H1 (cell line): ENCODE data around the gene ADAM22. TPM values are rescaled to one million over a fixed set of nuclear protein-coding genes. Genes with fewer than 3 reads are reported as not detected.
A peak's percentile ranks its signal among the peaks of the same experiment; 100 is the strongest.

ENCODE experiments used
- BACH1 ChIP-seq: IDR thresholded peaks from 2 replicates; pipeline ENCODE4 v1.6.1; 2012; ENCODE audit warnings: low read length, improper control_type of control experiment
- JUN ChIP-seq: IDR thresholded peaks from 2 replicates; pipeline ENCODE4 v1.6.1; 2011; ENCODE audit warnings: low read depth, mild to moderate bottlenecking, improper control_type of control experiment, low read length
- RFX5 ChIP-seq: IDR thresholded peaks from 2 replicates; pipeline ENCODE4 v1.6.1; 2011; ENCODE audit warnings: low read depth, low read length, improper control_type of control experiment, borderline replicate concordance
- TCF12 ChIP-seq: IDR thresholded peaks from 2 replicates; pipeline ENCODE4 v1.6.1; 2011; ENCODE audit warnings: low read depth, mild to moderate bottlenecking, low read length
- polyA plus RNA-seq, 7 experiments: library from polyadenylated mRNA; depleted of rRNA in 3 of 7; stranded (reverse) in 5 of 7; unstranded in 2 of 7; fragments of >200 nt in 5 of 7; fragments of 200-250 nt in 2 of 7; gene quantifications; 1 replicate in 5 of 7; 2 replicates in 1 of 7; 4 replicates in 1 of 7; pipeline versions ENCODE4 v1.2.1 to v1.2.3, GENCODE V29; 2011 to 2013; ENCODE audit warnings: missing spikeins in 2 of 7, mixed read lengths in 2 of 7
- total RNA-seq: library from RNA; stranded (reverse); fragmentation: NEBNext Ultra II Directional; extraction: Animal tissue kit (Norgen Biotek cat#: 25700); gene quantifications from 2 replicates; pipeline ENCODE4 v1.2.1, GENCODE V29; 2021
- TF ChIP-seq, protein P1 (sequence below), 3 experiments: IDR thresholded peaks; 1 replicate in 2 of 3; 2 replicates in 1 of 3; pipeline versions ENCODE4 v1.5.1 to v1.6.1; 2011; ENCODE audit warnings: low read length in 3 of 3, mild to moderate bottlenecking in 3 of 3, inconsistent platforms in 2 of 3, low read depth in 1 of 3, moderate library complexity in 1 of 3; ENCODE audit not compliant: insufficient read depth in 1 of 3; ENCODE audit errors: control extremely low read depth in 1 of 3

ADAM22 gene
- total and polyA plus RNA-seq, 2 of the 8 experiments (the other 6 are each of a cell fraction or from before 2014, with no cell fraction given): 4.6 to 21.4 TPM

DNA sequence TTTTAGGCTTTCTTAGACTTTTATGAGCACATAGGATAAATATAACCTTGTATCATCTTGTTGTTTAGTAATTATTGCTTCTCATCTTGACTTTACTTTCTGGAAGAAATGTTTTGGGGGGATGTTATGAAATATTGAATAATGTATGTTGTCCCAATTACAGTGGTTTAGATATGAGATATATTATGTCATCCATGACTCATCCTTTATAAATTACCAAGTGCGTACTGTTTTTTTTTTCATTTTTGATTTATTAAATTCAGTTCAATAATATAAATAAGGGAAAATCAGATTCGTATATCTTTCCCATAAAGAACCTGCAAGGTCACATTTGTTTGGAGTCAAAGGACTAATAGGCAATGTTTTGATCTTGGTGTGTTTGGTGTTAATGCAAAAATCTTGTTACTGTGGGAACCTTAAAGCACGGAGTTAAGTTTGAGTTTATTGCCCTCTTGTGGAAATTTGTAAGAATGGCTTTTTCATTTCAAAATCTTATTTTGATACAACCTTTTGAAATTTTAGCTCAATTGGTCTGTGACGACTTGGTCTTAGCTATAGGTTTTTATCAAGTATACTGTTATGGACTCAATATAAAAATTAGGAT lies 177.2 kb downstream of the ADAM22 start (continued):
- TF ChIP-seq, protein P1, sequence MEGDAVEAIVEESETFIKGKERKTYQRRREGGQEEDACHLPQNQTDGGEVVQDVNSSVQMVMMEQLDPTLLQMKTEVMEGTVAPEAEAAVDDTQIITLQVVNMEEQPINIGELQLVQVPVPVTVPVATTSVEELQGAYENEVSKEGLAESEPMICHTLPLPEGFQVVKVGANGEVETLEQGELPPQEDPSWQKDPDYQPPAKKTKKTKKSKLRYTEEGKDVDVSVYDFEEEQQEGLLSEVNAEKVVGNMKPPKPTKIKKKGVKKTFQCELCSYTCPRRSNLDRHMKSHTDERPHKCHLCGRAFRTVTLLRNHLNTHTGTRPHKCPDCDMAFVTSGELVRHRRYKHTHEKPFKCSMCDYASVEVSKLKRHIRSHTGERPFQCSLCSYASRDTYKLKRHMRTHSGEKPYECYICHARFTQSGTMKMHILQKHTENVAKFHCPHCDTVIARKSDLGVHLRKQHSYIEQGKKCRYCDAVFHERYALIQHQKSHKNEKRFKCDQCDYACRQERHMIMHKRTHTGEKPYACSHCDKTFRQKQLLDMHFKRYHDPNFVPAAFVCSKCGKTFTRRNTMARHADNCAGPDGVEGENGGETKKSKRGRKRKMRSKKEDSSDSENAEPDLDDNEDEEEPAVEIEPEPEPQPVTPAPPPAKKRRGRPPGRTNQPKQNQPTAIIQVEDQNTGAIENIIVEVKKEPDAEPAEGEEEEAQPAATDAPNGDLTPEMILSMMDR (IDR thresholded peaks at IDR 0.05; ENCODE audit: control extremely low read depth in 1 of 3, insufficient read depth in 1 of 3, low read depth in 1 of 3, low read length in 3 of 3): peak in 2 of 3 experiments; percentile 34 to 58; a peak in 2 of 4 replicates
- TF ChIP-seq BACH1 (no peak), TCF12 (no peak), JUN (no peak), RFX5 (no peak)
